Parathyroid adenoma (tissue), 2 donors: ENCODE results near the gene KCNQ1.

Experiments used
- H2AFZ ChIP-seq: fragments of 300-600 bp; sonication (generic); one replicate; pipeline ENCODE4 v1.7.0; 2017; ENCODE audit warnings: antibody characterized with exemption, mild to moderate bottlenecking
- H3K27ac ChIP-seq: fragments of 300-600 bp; sonication (generic); one replicate; pipeline ENCODE4 v1.7.0; 2017
- H3K27me3 ChIP-seq: fragments of 300-600 bp; sonication (generic); one replicate; pipeline ENCODE4 v1.7.0; 2017; ENCODE audit warnings: low read length; ENCODE audit not compliant: control insufficient read depth, insufficient read depth
- H3K36me3 ChIP-seq: fragments of 300-600 bp; sonication (generic); one replicate; pipeline ENCODE4 v1.7.0; 2017; ENCODE audit warnings: low read length; ENCODE audit not compliant: control insufficient read depth, insufficient read depth
- H3K4me1 ChIP-seq: fragments of 300-600 bp; sonication (generic); one replicate; pipeline ENCODE4 v1.7.0; 2017; ENCODE audit warnings: control low read depth
- H3K4me2 ChIP-seq: fragments of 300-600 bp; sonication (generic); one replicate; pipeline ENCODE4 v1.7.0; 2017; ENCODE audit warnings: low read length
- H3K4me3 ChIP-seq: fragments of 300-600 bp; sonication (generic); one replicate; pipeline ENCODE4 v1.7.0; 2017; ENCODE audit warnings: low read depth, low read length
- H3K79me2 ChIP-seq: fragments of 300-600 bp; sonication (generic); one replicate; pipeline ENCODE4 v1.7.0; 2017; ENCODE audit warnings: control low read depth
- H3K9ac ChIP-seq: fragments of 300-600 bp; sonication (generic); one replicate; pipeline ENCODE4 v1.7.0; 2017; ENCODE audit warnings: mild to moderate bottlenecking
- H3K9me3 ChIP-seq: fragments of 300-600 bp; sonication (generic); one replicate; pipeline ENCODE4 v1.7.0; 2017; ENCODE audit warnings: low read length; ENCODE audit not compliant: control insufficient read depth
- TF ChIP-seq, protein P1 (sequence below): fragments of 300-600 bp; sonication (generic); IDR thresholded peaks from one replicate; pipeline ENCODE4 v1.7.0; 2017; ENCODE audit warnings: antibody characterized with exemption, mild to moderate bottlenecking
- donor health status: primary hyperparathyroidism.

Gene KCNQ1

DNA sequence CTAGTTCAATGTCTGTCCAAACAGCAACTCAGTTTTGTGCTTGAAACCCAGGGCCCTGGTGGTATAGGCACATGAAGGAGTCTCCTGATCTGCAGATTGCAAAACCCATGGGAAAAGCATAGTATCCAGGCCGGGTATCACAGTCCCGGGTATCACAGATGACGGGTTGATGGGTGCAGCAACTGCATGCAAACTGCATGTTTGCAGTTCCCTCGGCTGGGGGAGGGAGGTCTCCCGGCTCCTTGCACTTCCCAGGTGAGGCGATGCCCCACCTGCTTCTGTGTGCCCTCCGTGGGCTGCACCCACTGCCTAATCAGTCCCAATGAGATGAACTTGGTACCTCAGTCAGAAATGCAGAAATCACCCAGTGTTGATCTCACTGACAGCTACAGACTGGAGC lies 53.9 kb downstream of the KCNQ1 start:
- Histone ChIP-seq H3K9ac (no peak overlapping the region), H2AFZ (no peak overlapping the region), H3K79me2 (peaks cover 2% of the 10 kb centered on the region), H3K4me3 (no peak overlapping the region), H3K36me3 (no peaks in the 10 kb centered on the region), H3K4me2 (no peak overlapping the region), H3K27ac (no peak overlapping the region), H3K27me3 (no peaks in the 10 kb centered on the region), H3K4me1 (no peaks in the 10 kb centered on the region), H3K9me3 (no peaks in the 10 kb centered on the region)
- TF ChIP-seq, protein P1, sequence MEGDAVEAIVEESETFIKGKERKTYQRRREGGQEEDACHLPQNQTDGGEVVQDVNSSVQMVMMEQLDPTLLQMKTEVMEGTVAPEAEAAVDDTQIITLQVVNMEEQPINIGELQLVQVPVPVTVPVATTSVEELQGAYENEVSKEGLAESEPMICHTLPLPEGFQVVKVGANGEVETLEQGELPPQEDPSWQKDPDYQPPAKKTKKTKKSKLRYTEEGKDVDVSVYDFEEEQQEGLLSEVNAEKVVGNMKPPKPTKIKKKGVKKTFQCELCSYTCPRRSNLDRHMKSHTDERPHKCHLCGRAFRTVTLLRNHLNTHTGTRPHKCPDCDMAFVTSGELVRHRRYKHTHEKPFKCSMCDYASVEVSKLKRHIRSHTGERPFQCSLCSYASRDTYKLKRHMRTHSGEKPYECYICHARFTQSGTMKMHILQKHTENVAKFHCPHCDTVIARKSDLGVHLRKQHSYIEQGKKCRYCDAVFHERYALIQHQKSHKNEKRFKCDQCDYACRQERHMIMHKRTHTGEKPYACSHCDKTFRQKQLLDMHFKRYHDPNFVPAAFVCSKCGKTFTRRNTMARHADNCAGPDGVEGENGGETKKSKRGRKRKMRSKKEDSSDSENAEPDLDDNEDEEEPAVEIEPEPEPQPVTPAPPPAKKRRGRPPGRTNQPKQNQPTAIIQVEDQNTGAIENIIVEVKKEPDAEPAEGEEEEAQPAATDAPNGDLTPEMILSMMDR = no peak

DNA sequence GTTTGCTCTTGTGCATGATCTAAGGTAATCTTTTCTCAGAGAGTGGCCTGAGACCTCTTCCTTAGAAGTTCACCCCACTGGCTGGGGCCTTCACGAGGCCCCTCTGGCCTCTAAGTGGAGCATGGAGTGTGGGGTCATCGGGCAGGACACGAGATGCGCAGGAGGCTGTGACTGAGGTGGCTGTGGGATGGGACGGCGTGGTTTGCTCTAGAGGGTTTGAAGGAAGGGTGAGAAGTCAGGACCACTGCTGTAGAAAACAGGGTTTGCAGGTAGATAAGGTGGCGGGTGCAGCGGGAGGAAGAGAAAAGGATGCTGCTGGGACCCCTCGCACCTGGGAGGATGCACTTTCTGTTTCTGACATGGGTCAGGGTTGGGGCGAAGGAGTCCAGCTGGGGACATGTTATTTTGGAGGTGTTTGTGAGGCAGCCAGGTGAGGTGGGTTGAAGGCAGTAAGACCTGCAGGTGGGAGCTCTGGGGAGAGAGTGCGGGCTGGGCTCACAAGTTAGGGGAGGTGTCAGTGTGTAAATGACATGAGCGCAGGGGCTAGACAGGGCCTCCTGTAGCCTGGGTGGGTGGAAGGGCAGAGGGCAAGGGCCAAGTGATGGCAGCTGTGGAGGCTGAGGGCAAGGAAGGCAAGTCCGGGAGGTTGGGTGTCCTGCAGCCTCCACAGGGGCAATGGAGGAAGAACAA lies 62.5 kb downstream of the KCNQ1 start:
- no peak overlapping the region for H3K27ac ChIP-seq
- no peaks in the 10 kb centered on the region for H3K4me1 ChIP-seq
- no peak overlapping the region for H2AFZ ChIP-seq
- H3K9me3 ChIP-seq = no peaks in the 10 kb centered on the region
- TF ChIP-seq, protein P1 = no peak
- no peaks in the 10 kb centered on the region for H3K36me3 ChIP-seq
- H3K4me2 ChIP-seq = no peak overlapping the region
- H3K79me2 ChIP-seq = no peaks in the 10 kb centered on the region
- no peaks in the 10 kb centered on the region for H3K27me3 ChIP-seq
- H3K9ac ChIP-seq = no peak overlapping the region
- H3K4me3 ChIP-seq = no peak overlapping the region

DNA sequence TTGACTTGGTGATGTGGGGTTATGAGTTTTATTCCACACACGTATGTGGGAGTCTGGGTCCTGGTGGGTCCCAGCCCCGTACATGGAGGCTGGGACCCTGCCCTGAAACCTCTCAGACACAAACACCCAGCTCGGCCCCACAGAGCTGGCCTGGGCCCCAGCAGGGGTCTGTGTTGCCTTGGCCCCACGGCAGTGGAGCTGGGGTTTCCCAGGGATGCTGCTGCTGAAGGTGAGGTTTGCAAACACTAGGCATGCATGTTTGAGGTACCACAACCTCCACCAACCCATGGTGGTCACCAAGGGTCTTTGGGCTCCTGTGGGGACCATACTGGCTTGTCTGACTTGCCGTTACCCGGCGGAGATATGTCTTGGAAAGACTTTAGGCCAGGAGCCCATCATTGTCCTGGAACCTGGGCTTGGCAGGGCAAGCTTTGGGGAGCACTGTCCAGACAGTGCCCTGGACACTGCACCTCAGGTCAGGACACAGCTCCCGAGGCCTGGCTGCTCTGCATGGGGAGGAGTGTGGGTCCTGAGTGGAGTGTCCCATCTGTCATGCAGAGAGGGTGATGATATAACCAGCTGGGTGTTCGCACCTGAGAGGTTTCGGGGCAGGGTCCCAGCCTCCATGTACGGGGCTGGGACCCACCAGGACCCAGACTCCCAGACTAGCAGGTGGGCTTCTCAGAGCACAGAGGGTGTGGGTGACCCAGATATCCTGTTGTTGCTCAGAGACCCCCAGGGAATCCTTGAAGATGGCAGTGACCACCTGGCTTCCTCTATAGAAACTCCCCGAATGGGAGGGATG lies 63.3 kb downstream of the KCNQ1 start:
- H2AFZ ChIP-seq = no peak overlapping the region
- TF ChIP-seq, protein P1 = no peak
- H3K4me3 ChIP-seq = no peak overlapping the region
- H3K27me3 ChIP-seq = no peaks in the 10 kb centered on the region
- no peaks in the 10 kb centered on the region for H3K4me1 ChIP-seq
- H3K4me2 ChIP-seq = no peak overlapping the region
- no peaks in the 10 kb centered on the region for H3K79me2 ChIP-seq
- H3K9me3 ChIP-seq = no peaks in the 10 kb centered on the region
- H3K27ac ChIP-seq = no peak overlapping the region
- no peaks in the 10 kb centered on the region for H3K36me3 ChIP-seq
- H3K9ac ChIP-seq = no peak overlapping the region

DNA sequence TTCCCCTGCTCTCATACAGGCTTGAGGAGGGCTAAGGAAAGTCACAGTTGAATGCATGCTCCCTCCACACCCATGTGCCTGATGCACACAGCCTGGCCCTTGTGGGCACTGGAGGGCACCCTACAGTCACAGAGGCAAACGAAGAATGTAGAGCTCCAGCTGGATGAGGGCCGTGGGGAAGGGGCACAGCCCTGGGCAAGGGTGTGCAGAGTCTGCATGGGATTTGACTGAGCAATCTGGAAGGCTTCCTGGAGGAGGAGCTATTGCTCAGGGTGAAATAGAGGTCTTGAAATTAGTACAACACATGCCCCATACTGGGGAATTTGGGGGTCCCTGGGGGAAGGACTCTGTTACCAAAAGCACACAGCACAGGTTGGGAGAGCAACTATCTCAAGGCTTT lies 64.0 kb downstream of the KCNQ1 start:
- Histone ChIP-seq H3K79me2 (no peaks in the 10 kb centered on the region), H3K4me1 (no peaks in the 10 kb centered on the region), H3K9me3 (no peaks in the 10 kb centered on the region), H3K36me3 (no peaks in the 10 kb centered on the region), H2AFZ (no peak overlapping the region), H3K4me2 (no peak overlapping the region), H3K27me3 (no peaks in the 10 kb centered on the region), H3K9ac (no peak overlapping the region), H3K27ac (no peak overlapping the region), H3K4me3 (no peak overlapping the region)
- TF ChIP-seq, protein P1 = no peak
